A172 (cell line): ENCODE data around the gene MYO7A. TPM values are rescaled to one million over a fixed set of nuclear protein-coding genes. Genes with fewer than 3 reads are reported as not detected.

Experiments used
- DNase-seq: peaks from one replicate; pipeline ENCODE4 v3.0.0-alpha.2; 2015; ENCODE audit warnings: low spot score
- total RNA-seq: library from RNA; depleted of rRNA; stranded (reverse); fragments of >200 nt; shearing (Covaris generic); gene quantifications from 2 replicates; pipeline ENCODE4 v1.2.3, GENCODE V29; 2014

Gene MYO7A
- total RNA-seq, 1 experiment from 2014 or later: not detected

DNA sequence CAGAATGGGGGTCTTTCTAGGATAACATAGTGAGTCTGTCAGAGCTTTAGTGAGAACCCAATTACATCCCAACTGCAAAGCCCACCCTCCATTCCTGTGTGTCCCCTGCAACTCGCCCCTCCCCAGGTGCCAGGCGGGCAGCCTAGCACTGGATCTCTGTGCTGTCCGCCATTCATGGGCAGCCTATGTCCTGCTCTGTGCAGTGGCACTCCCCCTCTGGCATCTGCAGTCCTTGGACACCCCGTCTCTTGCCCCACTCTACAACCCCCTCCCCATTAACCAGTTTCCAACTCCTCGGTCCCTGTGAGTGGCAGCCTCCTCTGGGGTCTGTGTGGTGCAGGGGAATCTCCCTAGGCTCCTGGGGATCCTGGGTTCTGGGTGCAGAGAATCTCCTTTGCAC is 37.0 kb downstream of the MYO7A start:
- DNase-seq: no peak

DNA sequence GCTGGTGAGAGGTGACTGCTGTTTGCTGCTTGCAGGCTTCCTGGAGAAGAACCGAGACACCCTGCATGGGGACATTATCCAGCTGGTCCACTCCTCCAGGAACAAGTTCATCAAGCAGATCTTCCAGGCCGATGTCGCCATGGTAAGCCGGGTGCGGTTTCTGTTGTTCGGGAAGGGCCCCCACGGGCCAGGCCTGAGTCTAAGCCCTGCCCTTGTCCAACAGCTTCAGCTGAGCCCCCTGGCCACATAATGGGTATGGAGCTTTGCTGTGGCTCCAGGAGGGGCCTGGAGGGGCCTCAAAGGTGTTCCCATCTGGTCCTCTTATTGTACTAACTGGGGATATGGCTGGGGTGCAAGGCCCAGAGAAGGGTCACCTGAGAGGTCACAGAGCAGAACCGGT is 38.0 kb downstream of the MYO7A start:
- no peak for DNase-seq

GRCh38 chr11:77167111-77167626 is 39.1 kb downstream of the MYO7A start:
- no peak for DNase-seq

GRCh38 chr11:77167791-77168190 is 39.7 kb downstream of the MYO7A start:
- DNase-seq: no peak

- no peak for DNase-seq
These were observed 42.1 kb downstream of the MYO7A start for GRCh38 chr11:77170107-77170506.

- DNase-seq: no peak
These were observed 43.2 kb downstream of the MYO7A start for GRCh38 chr11:77171254-77171653.

- DNase-seq: no peak
These were observed 44.0 kb downstream of the MYO7A start for GRCh38 chr11:77171885-77172665.

DNA sequence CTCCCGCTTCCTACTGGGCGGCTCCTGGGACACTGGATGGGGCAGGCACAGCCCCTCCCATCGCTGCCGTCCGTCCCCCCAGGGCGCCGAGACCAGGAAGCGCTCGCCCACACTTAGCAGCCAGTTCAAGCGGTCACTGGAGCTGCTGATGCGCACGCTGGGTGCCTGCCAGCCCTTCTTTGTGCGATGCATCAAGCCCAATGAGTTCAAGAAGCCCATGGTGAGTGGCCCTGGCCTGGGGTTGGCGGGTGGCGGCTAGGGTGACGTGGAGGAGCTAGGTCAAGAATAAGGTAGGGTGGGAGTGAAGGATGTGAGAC is 44.6 kb downstream of the MYO7A start:
- no peak for DNase-seq

GRCh38 chr11:77173494-77173893 is 45.4 kb downstream of the MYO7A start:
- no peak for DNase-seq

GRCh38 chr11:77174559-77174958 is 46.5 kb downstream of the MYO7A start:
- DNase-seq: no peak

DNA sequence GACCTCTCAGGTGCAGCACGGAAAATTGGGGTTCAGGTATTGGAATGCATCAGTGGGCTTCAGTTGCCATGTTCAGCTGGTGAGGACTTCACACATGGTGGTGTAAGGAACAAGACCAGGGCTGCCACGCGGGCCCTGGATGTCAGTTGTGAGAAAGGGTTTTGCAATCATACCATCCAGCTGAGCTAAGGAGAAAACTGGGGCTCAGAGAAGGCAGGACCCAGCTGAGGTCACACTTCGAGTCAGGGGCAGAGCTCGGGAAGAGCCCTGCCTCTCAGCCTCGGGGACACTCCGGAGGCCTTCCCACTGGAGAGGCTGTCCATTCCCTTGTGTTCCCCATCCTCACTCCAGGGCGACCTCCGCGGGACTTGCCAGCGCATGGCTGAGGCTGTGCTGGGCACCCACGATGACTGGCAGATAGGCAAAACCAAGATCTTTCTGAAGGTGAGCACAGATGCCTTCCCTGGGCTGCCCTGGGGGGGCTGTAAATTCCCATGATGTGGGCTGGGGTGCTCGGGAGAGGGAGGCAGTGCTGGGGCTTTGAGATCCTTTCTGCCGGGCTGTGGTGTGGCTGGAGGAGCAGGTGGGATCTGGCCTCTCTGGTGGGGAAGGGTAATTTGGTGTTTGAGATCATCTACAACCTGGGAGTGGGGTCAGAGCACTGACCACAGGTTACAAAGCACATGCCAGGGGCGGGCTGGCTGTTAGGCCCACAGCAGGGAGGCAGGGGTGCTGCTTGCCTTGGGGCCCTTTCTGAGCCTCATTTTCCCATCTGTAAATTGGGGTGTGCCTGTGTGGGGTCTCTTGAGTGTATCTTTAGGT is 47.2 kb downstream of the MYO7A start:
- DNase-seq: no peak

DNA sequence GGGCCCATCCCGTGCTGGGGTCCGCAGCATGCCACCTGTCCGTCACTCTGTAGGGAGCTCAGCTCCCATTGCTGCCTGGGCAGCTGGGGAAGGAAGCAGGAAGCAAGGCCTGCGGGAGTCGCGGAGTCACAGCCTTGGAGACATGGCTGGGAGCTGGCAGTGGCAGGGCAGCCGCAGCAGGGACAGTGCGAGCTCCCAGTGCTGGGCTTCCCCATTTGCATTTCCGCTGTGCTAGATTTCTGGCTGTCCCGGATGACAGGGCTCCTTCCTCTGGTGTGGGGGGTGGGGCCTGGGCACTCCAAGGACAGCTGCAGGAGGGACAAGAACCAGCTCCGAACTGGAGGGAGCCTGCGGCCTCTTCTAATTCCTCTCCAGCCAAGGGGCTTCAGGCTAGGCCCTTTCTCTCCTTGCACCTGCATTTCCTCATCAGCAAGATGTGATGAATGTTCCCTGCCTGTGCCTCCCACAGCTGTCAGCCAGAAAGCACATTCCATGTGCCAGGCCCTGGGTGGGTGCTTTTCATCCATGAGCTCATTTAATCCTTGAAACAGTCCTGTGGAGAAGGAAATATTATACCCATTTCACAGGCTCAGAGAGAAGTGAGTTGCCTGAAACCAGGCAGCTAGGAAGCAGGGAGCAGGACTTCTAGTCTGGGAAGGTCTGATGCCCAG is 48.0 kb downstream of the MYO7A start:
- DNase-seq: no peak

DNA sequence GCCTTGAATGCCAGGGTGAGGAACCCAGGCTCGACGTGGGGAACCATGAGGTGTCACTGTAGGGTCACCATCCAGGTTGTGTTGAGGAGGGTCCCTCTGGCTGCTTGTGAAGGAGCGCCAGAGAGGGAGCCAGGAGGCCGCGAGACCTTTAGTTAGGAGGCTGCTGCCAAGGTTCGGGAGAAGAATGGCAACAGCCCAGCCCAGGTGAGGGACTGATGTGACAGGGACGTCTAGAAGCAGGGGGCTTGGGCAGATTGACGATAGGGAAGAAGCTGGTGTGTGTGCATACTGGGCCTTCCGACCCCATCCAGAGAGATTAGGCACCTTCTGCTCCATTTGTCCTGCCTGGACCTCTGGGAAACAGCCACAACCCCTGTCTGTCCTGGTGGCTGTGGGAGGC is 49.0 kb downstream of the MYO7A start:
- no peak for DNase-seq

- no peak for DNase-seq
These were observed 50.1 kb downstream of the MYO7A start for GRCh38 chr11:77178150-77178549.

DNA sequence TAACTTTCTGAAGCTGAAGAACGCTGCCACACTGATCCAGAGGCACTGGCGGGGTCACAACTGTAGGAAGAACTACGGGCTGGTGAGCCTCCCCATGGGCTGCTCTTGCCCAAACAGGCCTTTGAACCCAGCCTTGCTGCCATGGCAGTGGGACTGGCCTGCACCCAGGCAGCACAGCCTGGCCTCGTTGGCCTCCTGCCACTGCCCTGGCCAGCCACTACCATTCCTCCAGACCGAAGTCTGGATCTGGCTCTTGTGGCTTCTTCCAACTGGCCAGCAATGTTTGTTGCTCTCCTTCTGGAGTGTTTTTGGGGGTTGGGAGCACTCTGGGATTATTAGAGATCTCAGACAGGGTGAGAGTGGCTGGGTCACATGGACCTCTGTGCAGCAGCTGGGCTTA is 51.0 kb downstream of the MYO7A start:
- no peak for DNase-seq

DNA sequence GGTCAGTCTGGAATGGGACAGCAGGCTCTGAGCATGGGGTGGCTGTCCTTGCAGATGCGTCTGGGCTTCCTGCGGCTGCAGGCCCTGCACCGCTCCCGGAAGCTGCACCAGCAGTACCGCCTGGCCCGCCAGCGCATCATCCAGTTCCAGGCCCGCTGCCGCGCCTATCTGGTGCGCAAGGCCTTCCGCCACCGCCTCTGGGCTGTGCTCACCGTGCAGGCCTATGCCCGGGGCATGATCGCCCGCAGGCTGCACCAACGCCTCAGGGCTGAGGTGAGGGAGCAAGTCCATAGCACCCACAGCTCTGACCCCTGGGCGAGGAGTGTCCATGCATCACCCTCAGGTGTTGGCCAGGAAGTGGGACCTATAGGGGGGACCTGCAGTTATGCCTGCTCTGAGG is 51.6 kb downstream of the MYO7A start:
- no peak for DNase-seq

- DNase-seq: no peak
These were observed 52.3 kb downstream of the MYO7A start for GRCh38 chr11:77180346-77180745.

DNA sequence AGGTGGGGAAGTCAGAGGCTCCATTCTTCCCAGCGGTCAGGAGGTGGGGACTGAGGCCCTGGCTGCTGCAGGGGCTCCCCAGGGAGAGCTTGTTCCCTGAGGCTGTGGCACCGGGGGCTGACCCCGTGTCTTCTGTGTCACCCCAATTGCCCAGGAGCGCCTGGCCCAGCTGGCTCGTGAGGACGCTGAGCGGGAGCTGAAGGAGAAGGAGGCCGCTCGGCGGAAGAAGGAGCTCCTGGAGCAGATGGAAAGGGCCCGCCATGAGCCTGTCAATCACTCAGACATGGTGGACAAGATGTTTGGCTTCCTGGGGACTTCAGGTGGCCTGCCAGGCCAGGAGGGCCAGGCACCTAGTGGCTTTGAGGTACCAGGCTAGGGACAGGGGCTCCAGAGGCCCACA is 53.2 kb downstream of the MYO7A start:
- DNase-seq: no peak

- no peak for DNase-seq
These were observed 53.9 kb downstream of the MYO7A start for GRCh38 chr11:77181799-77182541.

DNA sequence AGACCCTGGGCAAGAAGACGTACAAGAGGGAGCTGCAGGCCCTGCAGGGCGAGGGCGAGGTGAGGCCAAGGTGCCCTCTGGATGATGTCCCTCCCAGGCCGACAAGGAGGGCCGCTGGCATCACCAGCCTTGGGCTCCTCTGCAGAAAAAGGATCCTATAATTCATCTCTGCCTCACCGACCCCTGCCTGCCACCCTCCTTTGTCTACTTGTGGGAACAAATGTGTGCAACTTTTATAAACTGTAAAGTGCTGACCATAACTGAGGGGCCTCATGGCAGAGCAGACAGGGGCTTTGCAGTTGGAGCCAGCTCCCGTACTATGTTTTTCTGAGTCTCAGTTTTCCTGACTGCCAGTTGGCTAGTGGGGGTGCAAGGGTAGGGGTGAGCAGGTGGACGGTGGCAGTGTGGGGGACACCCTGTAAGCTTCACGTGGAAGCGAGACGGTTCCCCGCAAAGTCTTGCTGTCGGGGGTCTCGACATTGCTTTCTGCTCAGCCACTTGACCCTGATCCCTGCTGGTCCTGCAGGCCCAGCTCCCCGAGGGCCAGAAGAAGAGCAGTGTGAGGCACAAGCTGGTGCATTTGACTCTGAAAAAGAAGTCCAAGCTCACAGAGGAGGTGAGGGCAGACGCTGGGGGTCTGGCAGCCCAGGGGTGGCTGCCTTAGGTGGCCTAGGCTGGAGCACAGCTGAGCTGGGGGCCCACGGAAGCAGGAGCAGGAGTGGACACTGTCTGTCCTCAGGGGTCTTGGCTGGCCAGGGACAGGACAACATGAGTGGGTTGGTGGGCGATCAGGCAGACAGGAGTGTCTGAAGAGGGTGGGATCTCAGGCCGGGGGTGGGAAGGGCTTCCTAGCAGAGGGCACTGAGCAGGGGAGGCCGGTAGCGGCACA is 54.7 kb downstream of the MYO7A start:
- no peak for DNase-seq

DNA sequence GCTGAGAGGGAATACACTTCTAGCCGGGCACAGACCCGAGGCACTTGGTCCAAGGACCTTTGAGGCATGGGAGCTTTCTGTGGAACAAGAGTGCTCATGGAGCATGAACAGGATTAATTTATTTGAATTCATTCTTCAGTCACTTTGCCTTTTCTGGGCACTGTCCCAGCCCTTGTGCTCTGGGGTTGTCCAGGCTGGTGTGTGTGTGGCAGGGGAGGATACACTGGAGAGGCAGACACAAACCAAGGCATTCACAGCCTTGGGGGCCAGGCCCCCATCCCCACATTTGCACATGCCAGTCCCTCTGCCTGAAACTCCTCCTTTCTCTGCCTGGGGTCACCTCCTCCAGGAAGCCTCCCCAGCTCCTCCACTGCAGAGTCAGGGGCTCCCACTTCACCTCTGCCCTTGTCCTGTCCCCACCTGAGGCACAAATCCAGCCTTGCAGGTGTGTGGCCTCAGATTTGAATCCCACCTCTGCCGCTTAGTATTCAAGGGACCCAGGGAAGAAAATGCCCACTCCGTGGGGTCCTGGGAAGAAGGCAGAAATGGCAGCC is 55.5 kb downstream of the MYO7A start:
- no peak for DNase-seq
